Tibial nerve (tissue), 4 donors: Measurements from ENCODE around the gene PRUNE2. TPM values are rescaled to one million over a fixed set of nuclear protein-coding genes. Genes with fewer than 3 reads are reported as not detected.

Experiments
- DNase-seq, 2 donors: peaks; one replicate each; pipeline ENCODE4 v3.0.0-alpha.2; 2019; ENCODE audit warnings: low spot score in 2 of 2
- H3K27ac ChIP-seq, 4 donors: fragments of 200-600 bp; sonication (generic) in 3 of 4; one replicate each; pipeline ENCODE4 v1.5.1; 2017 to 2019; ENCODE audit warnings: mild to moderate bottlenecking in 1 of 4
- H3K27me3 ChIP-seq, 2 donors: fragments of 200-600 bp; sonication (generic) in 1 of 2; one replicate each; pipeline versions ENCODE4 v1.5.1 to v1.6.0; 2017 to 2019
- H3K36me3 ChIP-seq, 3 donors: fragments of 200-600 bp; sonication (generic); one replicate each; pipeline ENCODE4 v1.5.1; 2018 to 2019
- H3K4me1 ChIP-seq, 4 donors: fragments of 200-600 bp; sonication (generic) in 3 of 4; one replicate each; pipeline ENCODE4 v1.5.1; 2017 to 2019
- H3K4me3 ChIP-seq, 4 donors: fragments of 200-600 bp; sonication (generic) in 3 of 4; one replicate each; pipeline ENCODE4 v1.5.1; 2017 to 2019; ENCODE audit warnings: mild to moderate bottlenecking in 1 of 4, moderate library complexity in 1 of 4
- H3K9me3 ChIP-seq, 4 donors: fragments of 200-600 bp; sonication (generic) in 3 of 4; one replicate each; pipeline ENCODE4 v1.5.1; 2017 to 2019
- CTCF ChIP-seq, 5 experiments: fragments of 200-600 bp in 3 of 5; fragments of 450-650 bp in 2 of 5; sonication (generic) in 3 of 5; IDR thresholded peaks; one replicate each; pipeline ENCODE4 v1.5.1; 2016 to 2019; ENCODE audit warnings: antibody characterized with exemption in 5 of 5, mild to moderate bottlenecking in 3 of 5, moderate library complexity in 2 of 5
- EP300 ChIP-seq, 2 donors: sonication (generic); formaldehyde crosslinking; IDR thresholded peaks; one replicate each; pipeline ENCODE4 v1.6.1; 2017; ENCODE audit warnings: antibody characterized with exemption in 2 of 2, mild to moderate bottlenecking in 1 of 2
- POLR2A ChIP-seq, 2 donors: fragments of 450-650 bp; IDR thresholded peaks; one replicate each; pipeline ENCODE4 v1.6.1; 2017; ENCODE audit warnings: antibody characterized with exemption in 2 of 2, mild to moderate bottlenecking in 2 of 2, moderate library complexity in 2 of 2
- WGBS, 2 donors: methylation state at CpG; one replicate each; pipeline ENCODE4 v1.1.5; 2018; 5-methylcytosine and 5-hydroxymethylcytosine counted together
- total RNA-seq, 4 donors: library from RNA; depleted of rRNA; stranded (reverse); fragments of >200 nt; gene quantifications; one replicate each; pipeline ENCODE4 v1.1.0, GENCODE V29; 2016

Gene PRUNE2
- total RNA-seq, 4 donors from 2014 or later = 23.2 to 50.4 (median 24.2) TPM

- no peaks in the 10 kb centered on the region for H3K27me3 ChIP-seq
- peaks cover 0 to 22% (median 7%) of the 10 kb centered on the region in 4 donors for H3K4me1 ChIP-seq
- H3K9me3 ChIP-seq = no peaks in the 10 kb centered on the region
- TF ChIP-seq POLR2A (IDR thresholded peaks at IDR 0.05) (no peak), CTCF (IDR thresholded peaks at IDR 0.05) (no peak), EP300 (IDR thresholded peaks at IDR 0.05) (no peak)
- 27 to 29% methylated on average over 6 of the region's 6 CpGs for WGBS, 2 donors
- no peaks in the 10 kb centered on the region for H3K36me3 ChIP-seq
- H3K4me3 ChIP-seq = no peak overlapping the region
- DNase-seq = no peak
- H3K27ac ChIP-seq = peak overlapping the region in 2 of 4 donors; percentile 59 to 81
Measured at GRCh38 chr9:76592091-76592973, 313.6 kb downstream of the PRUNE2 start.

GRCh38 chr9:76591256-76591950 is 314.5 kb downstream of the PRUNE2 start:
- TF ChIP-seq POLR2A (IDR thresholded peaks at IDR 0.05) (no peak), EP300 (IDR thresholded peaks at IDR 0.05) (no peak), CTCF (IDR thresholded peaks at IDR 0.05) (no peak)
- 53 to 54% methylated on average over 4 of the region's 4 CpGs for WGBS, 2 donors
- no peaks in the 10 kb centered on the region for H3K9me3 ChIP-seq
- H3K27me3 ChIP-seq = no peaks in the 10 kb centered on the region
- no peaks in the 10 kb centered on the region for H3K36me3 ChIP-seq
- H3K27ac ChIP-seq = peak overlapping the region in 2 of 4 donors; percentile 59 to 81
- DNase-seq = no peak
- H3K4me3 ChIP-seq = no peak overlapping the region
- H3K4me1 ChIP-seq = peaks cover 0 to 22% (median 7%) of the 10 kb centered on the region in 4 donors

- Histone ChIP-seq H3K27ac (no peak overlapping the region), H3K9me3 (no peaks in the 10 kb centered on the region), H3K4me3 (no peak overlapping the region), H3K27me3 (no peaks in the 10 kb centered on the region), H3K4me1 (peaks cover 0 to 22% (median 7%) of the 10 kb centered on the region in 4 donors), H3K36me3 (no peaks in the 10 kb centered on the region)
- no peak for DNase-seq
- TF ChIP-seq CTCF (IDR thresholded peaks at IDR 0.05) = no peak
Measured at GRCh38 chr9:76588316-76588715, 317.6 kb downstream of the PRUNE2 start.

GRCh38 chr9:76586390-76587314 is 319.3 kb downstream of the PRUNE2 start:
- DNase-seq = no peak
- H3K27ac ChIP-seq = no peak overlapping the region
- TF ChIP-seq CTCF (IDR thresholded peaks at IDR 0.05) = no peak
- no peak for TF ChIP-seq POLR2A (IDR thresholded peaks at IDR 0.05)
- TF ChIP-seq EP300 (IDR thresholded peaks at IDR 0.05) = no peak
- no peaks in the 10 kb centered on the region for H3K9me3 ChIP-seq
- 71 to 79% methylated on average over 6 of the region's 6 CpGs for WGBS, 2 donors
- peaks cover 0 to 6% (median 0%) of the 10 kb centered on the region in 4 donors for H3K4me1 ChIP-seq
- H3K27me3 ChIP-seq = no peaks in the 10 kb centered on the region
- H3K36me3 ChIP-seq = no peaks in the 10 kb centered on the region
- H3K4me3 ChIP-seq = no peak overlapping the region
